Measurements from ENCODE around the gene HLCS. TPM values are rescaled to one million over a fixed set of nuclear protein-coding genes. Genes with fewer than 3 reads are reported as not detected.

Gene HLCS
- total RNA-seq, 1 donor from 2014 or later, result 14.8 TPM

GRCh38 chr21:36988536-36988935 lies 22.1 kb upstream of the HLCS start:
- peak overlapping the region; percentile 28 for H3K27ac Mint-ChIP-seq
- no peaks in the 10 kb centered on the region for H3K9me3 Mint-ChIP-seq
- no peaks in the 10 kb centered on the region for H3K27me3 Mint-ChIP-seq
- no peak for DNase-seq (ENCODE audit: extremely low spot score, unreplicated experiment)
- H3K4me3 Mint-ChIP-seq, result peak overlapping the region; percentile 74
- H3K4me1 Mint-ChIP-seq (ENCODE audit: unreplicated experiment), result peaks cover 7% of the 10 kb centered on the region
- H3K36me3 Mint-ChIP-seq, result no peaks in the 10 kb centered on the region
- TF ChIP-seq CTCF (conservative IDR thresholded peaks at IDR 0.05), result no peak

GRCh38 chr21:36987845-36988244 lies 21.4 kb upstream of the HLCS start:
- H3K27me3 Mint-ChIP-seq, result no peaks in the 10 kb centered on the region
- H3K4me1 Mint-ChIP-seq (ENCODE audit: unreplicated experiment), result peaks cover 7% of the 10 kb centered on the region
- H3K36me3 Mint-ChIP-seq, result no peaks in the 10 kb centered on the region
- DNase-seq (ENCODE audit: extremely low spot score, unreplicated experiment), result no peak
- H3K9me3 Mint-ChIP-seq, result no peaks in the 10 kb centered on the region
- TF ChIP-seq CTCF (conservative IDR thresholded peaks at IDR 0.05), result no peak
- H3K4me3 Mint-ChIP-seq, result peak overlapping the region; percentile 32
- H3K27ac Mint-ChIP-seq, result peak overlapping the region; percentile 6

GRCh38 chr21:36985751-36986594 lies 19.5 kb upstream of the HLCS start:
- H3K36me3 Mint-ChIP-seq, result no peaks in the 10 kb centered on the region
- no peak overlapping the region for H3K27ac Mint-ChIP-seq

GRCh38 chr21:36981977-36982700 lies 15.7 kb upstream of the HLCS start:
- peaks cover 13% of the 10 kb centered on the region for H3K27me3 Mint-ChIP-seq
- no peak for DNase-seq (ENCODE audit: extremely low spot score, unreplicated experiment)
- H3K4me3 Mint-ChIP-seq, result peak overlapping the region; percentile 28
- H3K9me3 Mint-ChIP-seq, result no peaks in the 10 kb centered on the region
- TF ChIP-seq CTCF (conservative IDR thresholded peaks at IDR 0.05), result no peak
- H3K4me1 Mint-ChIP-seq (ENCODE audit: unreplicated experiment), result peaks cover 9% of the 10 kb centered on the region
- no peaks in the 10 kb centered on the region for H3K36me3 Mint-ChIP-seq
- H3K27ac Mint-ChIP-seq, result no peak overlapping the region

More at GRCh38 chr21:36985751-36986594, 19.5 kb upstream of the HLCS start:
- H3K9me3 Mint-ChIP-seq, result no peaks in the 10 kb centered on the region
- no peak for TF ChIP-seq CTCF (conservative IDR thresholded peaks at IDR 0.05)
- DNase-seq (ENCODE audit: extremely low spot score, unreplicated experiment), result no peak
- no peak overlapping the region for H3K4me3 Mint-ChIP-seq
- peaks cover 9% of the 10 kb centered on the region for H3K4me1 Mint-ChIP-seq (ENCODE audit: unreplicated experiment)
- peaks cover 7% of the 10 kb centered on the region for H3K27me3 Mint-ChIP-seq

GRCh38 chr21:36981049-36981391 lies 14.6 kb upstream of the HLCS start:
- no peaks in the 10 kb centered on the region for H3K36me3 Mint-ChIP-seq
- peak overlapping the region; percentile 82 for H3K4me3 Mint-ChIP-seq
- H3K9me3 Mint-ChIP-seq, result no peaks in the 10 kb centered on the region
- peaks cover 15% of the 10 kb centered on the region for H3K4me1 Mint-ChIP-seq (ENCODE audit: unreplicated experiment)
- H3K27me3 Mint-ChIP-seq, result peaks cover 13% of the 10 kb centered on the region
- no peak for TF ChIP-seq CTCF (conservative IDR thresholded peaks at IDR 0.05)
- DNase-seq (ENCODE audit: extremely low spot score, unreplicated experiment), result no peak
- H3K27ac Mint-ChIP-seq, result no peak overlapping the region

Data from type B pancreatic cell (in vitro differentiated cells).